Erythroblast (primary cell): ENCODE data around the gene FBL.
"Not testable (repeated sequence)": the region's sequence is repeated elsewhere in the genome, so short reads cannot be mapped to it uniquely, and the experiment has no call there.

ENCODE experiments used
- GATA1 ChIP-seq: IDR thresholded peaks from 2 replicates; pipeline ENCODE4 v1.6.1; 2011; ENCODE audit warnings: low read depth, mild to moderate bottlenecking, control low read depth, low read length, moderate library complexity
- POLR2A ChIP-seq: IDR thresholded peaks from 2 replicates; pipeline ENCODE4 v1.6.1; 2011; ENCODE audit warnings: mild to moderate bottlenecking, low read length

GRCh38 chr19:39884721-39885120, 38.5 kb upstream of the FBL start:
- not testable (repeated sequence) for TF ChIP-seq POLR2A, GATA1
